Kidney glomerular epithelial cell (primary cell): ENCODE results near the gene INSYN2B.

Experiments used
- DNase-seq: peaks from one replicate; lab custom pipeline; 2025; lab: John Stamatoyannopoulos, UW

INSYN2B gene

DNA sequence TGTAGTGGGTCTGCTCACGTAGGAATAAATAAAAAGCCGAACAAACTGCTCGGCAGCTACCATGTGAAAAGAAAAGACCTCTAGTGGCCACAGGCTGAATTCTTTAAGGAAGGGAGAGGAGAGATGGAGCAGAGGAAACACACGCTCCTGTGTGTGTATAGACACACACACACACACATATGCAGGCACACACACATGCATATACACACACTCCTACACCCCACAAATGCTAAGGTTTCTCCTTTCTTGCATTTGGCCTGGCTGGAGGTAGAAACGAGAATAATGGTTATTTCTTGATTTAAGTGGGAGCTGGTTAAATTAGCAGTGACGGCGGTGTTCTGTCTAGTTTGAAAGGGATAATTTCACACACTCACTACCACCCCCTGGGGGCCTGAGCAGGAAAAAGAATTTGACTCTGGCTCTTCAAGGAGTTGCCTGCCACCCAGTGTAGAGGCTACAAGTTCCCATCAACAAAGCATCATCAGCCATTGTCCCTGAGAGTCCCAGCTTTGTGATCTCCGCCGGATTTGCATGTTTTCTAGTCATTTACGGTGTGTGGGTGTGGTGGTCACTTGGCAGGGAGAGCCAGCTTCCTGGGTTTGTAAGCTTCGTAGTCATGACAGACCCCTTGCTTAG is at the start of gene INSYN2B:
TSS of gene INSYN2B (minus strand) at position 78 of the 636 bp plus-strand sequence. CDS start 96,597 bp downstream, outside the sequence.
- DNase-seq = peak; percentile 96

DNA sequence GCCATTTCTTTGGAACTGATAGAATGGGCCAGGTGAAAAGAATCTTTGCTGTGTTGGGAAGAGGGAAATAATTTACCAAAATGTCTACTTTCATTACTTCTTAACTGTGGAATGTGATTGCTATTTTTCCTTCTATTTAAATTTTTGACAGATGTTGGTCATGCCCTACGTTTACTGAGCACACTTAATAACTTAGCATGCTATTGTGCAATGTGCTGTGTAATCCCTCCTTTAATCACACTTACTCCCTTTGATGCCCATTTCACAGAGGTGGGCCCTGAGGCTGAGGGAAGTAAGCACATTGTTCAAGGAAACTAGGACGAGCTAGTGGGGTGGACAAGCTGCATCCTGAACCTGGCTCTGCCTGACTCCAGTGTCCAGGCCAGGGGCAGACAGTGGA is 47.8 kb upstream of the INSYN2B start:
- no peak for DNase-seq

DNA sequence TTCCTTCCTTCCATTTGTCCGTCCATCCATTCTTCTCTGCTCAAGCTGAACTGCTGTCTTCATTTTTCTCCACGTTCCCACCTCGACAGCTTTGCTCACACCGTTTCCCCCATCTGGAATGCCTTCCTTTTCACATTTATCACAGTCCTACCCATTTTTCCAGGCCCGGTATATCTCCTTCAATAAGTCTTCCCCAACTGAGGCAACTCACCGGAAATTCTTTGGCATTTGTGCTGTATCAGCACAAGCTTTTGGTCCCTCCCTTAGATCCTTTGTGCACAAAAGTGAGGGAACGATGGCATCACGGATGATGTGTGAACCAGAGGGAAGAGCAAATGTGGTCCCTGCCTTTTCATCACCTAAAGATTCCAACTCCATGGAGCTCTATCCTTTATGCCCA is 45.6 kb upstream of the INSYN2B start:
- no peak for DNase-seq

DNA sequence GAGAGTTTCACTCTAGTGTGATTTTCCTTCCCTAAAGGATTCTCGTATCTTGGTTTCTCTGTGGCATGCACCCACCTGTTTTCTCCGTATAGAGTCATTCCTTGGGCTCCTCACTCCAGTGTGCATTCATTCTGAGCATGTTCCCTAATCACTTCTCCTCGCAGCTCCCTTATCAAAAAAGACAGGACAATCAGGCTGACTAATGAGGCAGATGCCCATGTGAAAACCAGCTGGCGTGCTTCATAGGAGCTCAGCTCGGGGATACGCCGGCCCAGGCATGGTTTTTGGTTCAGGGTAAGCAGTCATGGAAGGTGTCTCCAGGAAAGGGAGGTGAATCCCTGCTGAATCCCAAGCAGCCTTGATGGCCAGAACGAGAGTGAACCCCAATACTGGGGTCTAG is 41.2 kb upstream of the INSYN2B start:
- DNase-seq = no peak

DNA sequence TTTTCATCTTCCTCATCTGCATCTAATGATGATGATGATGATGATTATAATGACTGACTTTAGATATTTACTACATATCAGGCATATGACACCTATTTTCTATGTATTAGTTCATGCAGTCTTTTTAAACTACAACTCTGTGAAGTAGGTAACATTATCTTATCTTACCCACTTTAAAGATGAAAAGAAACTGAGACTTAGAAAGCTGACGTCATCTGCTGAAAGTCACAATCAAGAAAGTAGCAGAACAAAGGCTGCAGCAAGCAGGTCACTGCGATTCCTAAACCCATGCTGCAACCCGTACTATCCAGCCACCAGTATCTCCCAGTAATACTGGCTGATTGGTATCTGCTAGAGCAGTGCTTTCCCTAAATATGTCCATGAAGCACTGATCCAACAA is 40.1 kb upstream of the INSYN2B start:
- no peak for DNase-seq

DNA sequence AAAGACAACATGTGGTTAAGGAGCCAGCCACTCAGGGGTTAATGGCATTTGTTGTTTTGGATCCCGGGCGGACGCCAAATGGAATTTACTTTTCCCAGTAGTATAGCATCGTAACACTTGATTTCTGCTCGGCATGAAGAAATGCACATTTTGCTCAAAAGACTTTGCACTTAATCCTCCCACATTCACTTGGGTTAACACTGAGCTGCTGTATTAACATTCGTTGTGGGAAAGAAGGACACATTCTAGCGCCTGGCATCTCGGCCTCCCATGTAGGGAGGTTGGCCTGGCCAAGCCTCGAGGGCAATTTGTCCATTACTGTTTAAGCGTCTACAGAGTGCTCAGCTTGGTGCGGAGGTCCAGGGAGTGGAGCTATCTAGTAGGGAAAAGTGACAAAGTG is 32.3 kb upstream of the INSYN2B start:
- DNase-seq = no peak

DNA sequence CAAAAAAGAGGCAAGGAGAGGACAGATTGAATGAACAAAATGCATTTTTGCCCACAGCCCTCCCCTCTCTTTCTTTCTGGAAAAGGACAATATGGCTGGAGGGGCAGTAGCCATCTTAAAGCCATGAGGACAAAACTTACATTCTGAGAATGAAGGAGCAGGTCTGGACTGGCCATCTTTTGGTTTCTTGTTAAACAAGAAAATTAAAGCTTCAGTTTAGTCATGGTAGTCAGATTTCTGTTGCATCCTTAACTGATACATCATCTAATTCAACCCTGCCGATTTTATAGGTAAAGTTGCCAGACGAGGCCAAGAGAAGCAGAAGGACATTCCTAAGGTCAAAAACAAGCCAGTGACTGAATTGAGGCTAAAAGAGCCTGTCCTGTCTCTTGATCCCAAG is 31.5 kb upstream of the INSYN2B start:
- no peak for DNase-seq

DNA sequence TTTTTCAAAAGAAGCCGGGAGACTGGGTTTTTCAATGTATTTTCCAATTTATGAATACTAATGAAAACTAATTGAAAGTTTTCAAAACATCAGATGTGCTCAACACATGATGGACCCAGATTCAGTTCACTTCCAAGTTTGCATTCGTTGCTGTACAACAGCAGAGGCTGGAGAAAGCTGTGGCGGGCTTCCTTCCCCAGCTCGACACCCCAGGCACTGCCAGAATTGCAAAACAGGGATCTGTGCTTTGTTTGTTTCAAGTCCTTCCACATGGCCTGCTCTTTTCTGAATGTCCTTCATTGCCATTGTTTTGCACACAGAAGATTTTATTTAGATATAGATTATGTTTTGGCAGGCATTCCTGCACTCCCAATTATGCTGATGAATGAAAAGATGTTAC is 30.3 kb upstream of the INSYN2B start:
- DNase-seq = no peak

DNA sequence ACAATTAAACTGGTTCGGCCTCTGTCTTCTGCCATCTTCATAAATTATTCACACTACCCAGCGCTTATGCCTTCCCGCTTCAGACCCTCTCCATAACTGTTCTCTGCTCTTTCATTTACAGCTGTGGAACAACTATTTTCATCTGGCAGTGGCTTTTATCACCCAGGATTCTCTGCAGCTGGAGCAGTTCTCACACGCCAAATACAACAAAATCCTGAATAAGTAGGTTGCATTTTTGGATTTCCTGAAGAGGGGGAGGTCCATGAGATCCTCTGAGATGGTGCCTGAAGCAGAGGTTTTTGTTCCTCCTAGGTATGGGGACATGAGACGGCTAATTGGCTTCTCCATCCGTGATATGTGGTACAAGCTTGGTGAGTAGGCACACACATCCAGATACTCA is 28.1 kb upstream of the INSYN2B start:
- no peak for DNase-seq

DNA sequence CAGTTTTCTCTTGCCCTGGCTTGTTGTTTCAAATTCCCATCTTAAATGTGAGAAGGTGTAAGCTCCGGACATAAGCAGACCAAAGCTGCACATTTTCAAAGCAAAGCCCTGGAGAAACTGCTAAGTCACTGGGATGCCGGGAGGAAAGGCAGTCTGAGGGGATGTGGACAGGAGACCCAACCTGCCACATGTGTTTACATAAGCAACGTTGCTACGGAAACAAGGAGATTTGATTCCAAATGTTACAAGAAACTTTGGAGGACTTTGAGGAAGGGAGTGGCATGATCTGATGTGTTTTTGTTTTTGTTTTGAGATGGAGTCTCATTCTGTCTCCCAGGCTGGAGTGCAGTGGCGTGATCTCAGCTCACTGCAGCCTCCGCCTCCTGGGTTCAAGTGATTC is 25.7 kb upstream of the INSYN2B start:
- no peak for DNase-seq

DNA sequence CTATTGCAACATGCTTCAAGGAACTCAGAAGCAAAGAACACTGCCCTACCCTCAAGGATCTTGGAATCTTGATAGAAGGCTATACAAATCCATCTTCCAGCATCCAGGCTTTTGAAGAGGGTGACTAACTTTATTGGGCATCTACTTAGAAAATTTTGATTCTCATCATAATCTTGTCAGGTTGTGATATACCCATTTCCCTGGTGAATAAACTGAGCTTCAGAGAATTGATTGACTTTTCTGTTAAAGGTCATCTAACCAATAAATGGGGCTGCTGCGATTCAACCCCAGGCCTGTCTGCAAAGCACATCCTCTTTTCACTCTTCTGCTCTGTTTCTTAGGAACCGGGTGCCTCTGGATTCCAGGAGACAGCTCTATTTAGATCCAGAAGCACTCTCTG is 19.9 kb upstream of the INSYN2B start:
- no peak for DNase-seq

DNA sequence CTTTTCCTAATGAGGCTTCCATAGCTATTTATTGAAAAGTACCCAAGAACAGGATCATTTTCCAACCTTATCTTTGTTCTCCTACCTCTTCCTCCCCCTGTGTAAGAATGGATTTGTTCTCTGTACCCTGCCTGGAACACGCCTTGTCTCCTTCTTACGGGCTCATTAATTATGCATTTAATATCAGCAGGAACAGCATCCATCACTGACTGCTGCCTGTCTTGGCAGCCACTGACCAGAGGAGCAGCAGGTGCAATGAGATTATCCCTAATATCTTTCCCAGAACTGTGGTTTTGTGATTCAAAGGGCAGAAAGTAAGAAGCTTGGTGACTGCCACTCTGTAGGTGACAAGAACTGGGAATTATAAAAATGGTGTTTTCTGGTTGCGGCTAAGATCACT is 19.3 kb upstream of the INSYN2B start:
- no peak for DNase-seq

DNA sequence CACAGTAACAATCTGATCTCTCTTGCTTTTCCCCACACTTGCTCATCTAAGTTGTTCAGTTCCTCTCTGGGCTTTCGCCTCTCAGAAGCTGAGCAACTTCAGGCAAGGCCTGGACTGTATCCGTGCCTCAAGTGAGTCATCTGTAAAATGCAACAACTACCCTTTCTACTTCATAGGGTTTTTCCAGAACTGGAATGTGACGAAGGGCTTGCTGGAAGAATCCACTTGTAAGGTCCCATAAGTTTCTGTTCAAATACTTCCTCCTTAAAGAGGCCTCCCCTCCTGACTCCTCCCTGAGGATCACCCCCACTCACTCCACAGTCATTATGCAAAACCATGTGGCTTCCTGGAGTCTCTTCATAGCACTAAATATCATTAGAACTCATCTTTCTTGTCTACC is 17.5 kb upstream of the INSYN2B start:
- no peak for DNase-seq

DNA sequence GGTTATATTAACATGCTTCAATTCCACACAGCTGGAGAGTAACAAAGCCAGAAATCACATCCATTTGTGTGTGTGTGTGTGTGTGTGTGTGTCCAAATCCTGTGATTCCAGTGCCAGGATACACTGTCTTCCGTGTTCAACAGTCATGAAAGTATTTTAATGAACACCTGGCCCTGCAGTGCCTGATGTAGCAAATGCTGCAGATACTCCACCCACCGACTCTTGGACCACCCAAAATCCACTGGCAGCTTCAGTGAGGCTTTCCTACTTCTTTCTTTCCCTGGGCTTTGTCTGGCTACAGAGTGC is 13.1 kb upstream of the INSYN2B start:
- no peak for DNase-seq

DNA sequence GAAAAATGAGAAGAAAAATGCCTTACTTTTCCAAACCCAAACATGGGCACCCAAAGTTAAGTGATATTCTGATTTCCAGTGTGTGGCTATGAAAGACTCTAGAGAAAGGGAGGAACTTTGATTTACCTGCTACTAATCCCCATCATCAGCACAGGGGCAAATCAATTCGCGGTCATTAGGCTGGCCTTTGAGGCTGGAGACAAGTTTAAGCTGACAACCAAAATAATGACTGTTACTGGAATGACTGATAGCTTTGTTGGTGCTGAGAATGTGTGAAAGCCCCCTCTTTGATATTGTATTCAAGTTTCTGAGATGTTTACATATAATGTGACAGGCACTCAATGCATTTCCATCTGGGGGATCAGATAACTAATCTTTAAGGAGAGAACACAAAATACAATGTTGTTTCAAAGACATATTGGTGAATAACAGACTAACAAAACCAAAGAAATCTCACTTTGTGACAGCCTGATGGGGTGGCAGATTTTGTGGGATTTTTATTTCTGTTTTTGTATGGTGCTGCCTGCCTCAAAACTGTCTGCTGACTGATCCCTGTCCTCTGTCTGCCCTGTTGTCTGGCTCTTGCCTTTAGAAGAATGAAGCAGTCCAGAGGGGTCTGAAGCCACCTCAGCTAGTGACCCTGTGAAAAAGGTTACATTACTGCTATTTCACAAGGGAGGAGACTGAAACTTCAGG is 12.6 kb upstream of the INSYN2B start:
- no peak for DNase-seq

DNA sequence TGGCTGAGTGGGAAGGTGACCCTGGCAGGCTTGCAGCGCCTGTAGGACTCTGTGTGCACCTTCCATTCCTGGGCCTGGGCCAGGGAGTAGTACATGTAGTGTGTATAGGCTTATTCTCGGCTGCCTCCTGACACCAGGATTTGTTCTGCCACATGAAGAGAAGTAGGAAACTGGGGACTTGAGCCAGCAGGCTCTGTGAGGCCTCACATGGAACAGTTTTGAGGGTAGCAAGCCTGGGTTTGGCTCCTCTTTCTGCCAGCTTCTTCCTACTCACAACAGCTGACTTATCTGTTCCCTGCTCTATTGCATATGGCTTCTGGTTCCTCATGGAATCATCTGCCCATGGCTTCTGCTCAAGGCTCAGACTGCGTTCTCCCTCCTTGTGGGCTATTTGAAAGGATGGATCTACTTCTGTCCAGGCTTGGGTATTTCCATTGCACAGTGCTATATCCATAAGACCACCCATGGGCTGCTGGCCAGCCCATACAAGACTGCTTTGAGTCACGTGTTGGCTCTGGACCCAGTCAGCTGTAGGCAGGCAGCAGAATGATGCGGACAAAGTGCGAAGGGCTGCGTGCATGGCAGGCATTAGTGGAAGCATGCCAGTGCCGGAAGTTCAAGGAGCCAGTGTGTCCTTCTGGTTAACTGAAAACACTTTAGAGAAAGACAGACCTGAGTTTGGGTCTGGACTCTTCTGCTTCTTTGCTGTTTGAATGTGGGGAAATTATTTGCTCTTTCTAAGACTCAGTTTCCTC is 11.0 kb upstream of the INSYN2B start:
- no peak for DNase-seq

DNA sequence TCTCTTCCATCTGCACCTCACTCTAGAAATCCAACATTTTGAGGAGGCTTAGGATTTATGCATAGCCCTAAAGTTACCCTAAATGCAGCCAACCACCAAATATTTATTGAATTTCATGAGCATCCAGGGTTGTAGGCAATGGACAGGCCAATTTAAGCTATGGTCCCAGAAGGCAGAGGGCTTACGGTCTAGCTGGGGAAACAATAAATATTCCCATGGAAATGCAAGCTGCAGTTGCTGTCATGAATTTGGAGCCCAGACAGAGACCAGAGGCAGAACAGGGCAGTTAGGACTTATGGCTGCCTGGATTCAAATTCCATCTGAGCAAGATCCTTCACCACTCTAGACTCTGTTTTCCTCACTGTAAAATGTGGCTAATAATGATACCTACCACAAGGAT is 9.1 kb upstream of the INSYN2B start:
- DNase-seq = no peak

DNA sequence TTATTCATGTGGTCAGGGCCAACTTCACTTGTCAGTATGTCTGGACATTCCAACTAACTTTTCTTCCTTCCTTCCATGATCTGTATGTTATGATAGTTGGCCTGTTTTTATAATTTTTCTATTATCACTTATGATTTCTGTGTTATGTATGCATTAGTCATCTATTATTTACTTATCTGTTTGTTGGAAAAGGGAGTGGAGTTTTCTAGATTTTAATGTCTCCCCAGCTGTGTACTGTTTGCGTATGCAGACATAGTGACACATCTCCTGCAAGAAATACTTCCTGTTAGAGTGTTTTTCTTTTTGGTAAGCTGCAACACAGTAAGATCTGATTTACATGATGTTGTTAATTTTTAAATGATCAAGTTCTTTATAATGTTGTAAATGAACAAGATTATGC is 8.7 kb upstream of the INSYN2B start:
- DNase-seq = no peak

DNA sequence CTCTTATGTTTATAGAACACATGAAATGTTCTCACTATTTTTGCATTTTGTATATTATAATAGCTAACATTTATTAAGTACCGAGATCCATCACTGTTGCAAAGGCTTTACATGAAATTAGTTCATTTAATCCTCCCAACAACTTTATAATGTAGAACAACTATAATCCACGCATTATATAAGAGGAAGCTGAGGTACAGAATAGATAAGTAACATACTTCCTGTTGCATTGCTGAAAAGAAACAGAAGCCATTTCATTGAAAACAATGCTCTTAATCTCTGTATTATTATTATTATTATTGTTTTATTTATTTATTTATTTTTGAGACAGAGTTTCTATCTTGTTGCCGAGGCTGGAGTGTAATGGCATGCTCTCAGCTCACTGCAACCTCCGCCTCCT is 7.9 kb upstream of the INSYN2B start:
- DNase-seq = no peak

DNA sequence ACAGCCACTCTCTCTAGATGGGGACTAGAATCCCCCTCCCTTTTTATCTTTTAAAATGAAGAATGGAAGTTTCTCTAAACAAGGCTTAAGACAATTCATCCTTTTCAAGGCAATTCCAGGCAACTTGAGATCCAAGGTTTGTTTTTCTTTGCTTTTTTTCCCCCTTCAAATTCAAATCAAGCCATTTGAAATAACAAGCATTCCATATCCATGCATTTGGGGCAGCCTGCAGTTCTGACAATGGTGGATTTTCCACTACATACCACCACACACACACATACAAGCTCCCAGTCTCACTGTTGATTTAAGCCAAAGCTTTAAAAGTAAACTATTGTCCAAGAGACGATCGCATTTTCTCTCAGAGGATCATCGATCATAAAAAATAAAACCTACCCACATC is 424 bp downstream of the INSYN2B start:
- no peak for DNase-seq

DNA sequence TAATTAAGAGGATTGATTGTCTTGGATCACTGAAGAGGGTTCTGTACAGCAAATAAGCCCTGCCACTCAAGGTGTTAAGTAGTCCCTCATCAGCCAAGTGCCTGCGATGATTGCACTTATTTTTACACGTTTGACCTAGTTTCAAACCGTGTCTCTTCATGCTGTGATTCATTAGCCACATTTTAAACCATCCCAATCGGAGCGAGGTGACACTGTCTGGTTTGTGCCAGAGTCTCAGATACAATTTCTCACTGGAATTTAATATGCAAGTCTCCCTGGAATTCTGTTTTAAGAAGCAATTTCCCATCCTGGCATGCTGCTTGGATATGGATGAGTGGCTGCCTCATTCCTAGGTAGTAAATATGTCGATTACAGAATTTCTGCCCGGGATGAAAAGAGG is 1.6 kb downstream of the INSYN2B start:
- DNase-seq = peak; percentile 24

DNA sequence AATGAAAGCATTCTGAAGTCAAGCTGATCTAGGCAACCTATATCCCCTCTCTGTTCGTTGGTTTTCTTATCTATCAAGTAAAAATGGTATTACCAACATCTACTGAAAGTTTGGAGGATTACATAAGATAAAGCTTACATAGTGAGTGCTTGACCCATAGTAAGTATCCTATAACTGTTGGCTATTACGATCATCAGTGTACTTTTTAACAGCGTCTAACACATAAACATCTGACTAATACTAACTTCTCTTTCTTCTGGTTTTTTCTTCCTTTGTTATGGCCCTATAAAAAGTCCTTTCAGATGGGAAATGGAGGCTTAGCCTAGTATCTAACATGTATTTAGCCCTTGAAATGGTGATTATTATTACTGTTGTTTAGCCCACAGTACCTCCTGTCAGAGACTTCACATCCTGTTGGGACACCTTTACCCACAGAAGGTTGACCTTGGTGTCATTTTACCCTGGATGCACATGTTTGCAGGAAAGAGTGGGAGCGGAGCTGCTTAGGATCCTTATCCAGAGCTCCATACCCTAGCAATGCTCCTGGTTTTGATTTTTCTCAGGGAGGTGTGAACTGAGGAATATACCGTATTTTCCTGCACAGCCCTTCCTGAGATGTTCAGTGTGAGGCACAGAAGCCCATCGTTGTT is 6.0 kb downstream of the INSYN2B start:
- DNase-seq = no peak

DNA sequence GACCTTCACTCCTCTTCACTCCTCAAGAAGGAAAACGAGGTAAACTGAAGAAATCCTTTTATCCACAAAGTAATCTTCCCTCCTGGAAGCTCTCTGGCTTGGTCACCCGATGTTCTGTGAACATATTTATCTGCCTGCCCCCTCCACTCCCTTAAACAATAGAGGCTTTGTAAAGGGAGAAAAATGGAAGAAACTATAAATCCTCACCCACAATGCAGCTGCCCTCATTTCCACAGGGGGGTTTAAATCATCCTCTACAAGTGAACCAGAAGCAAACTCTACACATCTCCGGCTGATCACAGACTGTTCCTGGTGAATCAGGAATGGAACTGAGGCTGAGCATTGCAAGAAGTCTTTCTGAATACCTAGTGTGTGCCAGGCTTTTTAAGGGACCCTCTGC is 7.2 kb downstream of the INSYN2B start:
- no peak for DNase-seq
